ENCODE measurements around the gene PSTPIP1. TPM values are rescaled to one million over a fixed set of nuclear protein-coding genes. Genes with fewer than 3 reads are reported as not detected.
A peak's percentile ranks its signal among the peaks of the same experiment; 100 is the strongest.

The PSTPIP1 gene
- total and polyA plus RNA-seq, 2 of the 13 experiments (the other 11 are each of a cell fraction or from before 2014, with no cell fraction given), result 4.4 to 8.7 TPM

DNA sequence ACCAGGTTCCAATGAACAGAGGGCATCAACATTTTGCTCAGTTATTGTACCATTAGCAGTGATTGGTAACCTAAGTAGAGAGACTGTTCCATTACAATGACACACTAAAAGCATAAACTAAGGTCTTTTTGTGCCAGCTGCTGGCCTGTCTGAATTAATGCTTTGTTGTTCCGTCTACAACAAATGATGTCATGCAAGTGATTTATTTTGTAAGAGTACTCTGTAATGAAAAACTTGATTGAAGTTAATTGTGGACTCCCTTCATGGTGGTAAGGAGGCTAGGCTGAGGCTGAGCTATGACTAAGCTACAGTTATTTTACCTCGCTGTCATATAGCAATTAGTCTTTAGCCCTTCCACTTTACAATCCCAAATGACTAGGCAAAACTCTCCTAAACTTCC lies 40.2 kb upstream of the PSTPIP1 start:
- no peaks in the 10 kb centered on the region; a peak in 1 of 5 replicates for H3K27me3 ChIP-seq (ENCODE audit: control insufficient read depth in 1 of 2, insufficient read depth in 2 of 2, low read length in 2 of 2)
- POLR2A ChIA-PET, result no interaction called here
- ATAC-seq (no peak), DNase-seq (ENCODE audit: low spot score) (no peak), FAIRE-seq (no peak)
- no peaks in the 10 kb centered on the region for H3K9me3 ChIP-seq (ENCODE audit: low read length)
- intact Hi-C loops (cut with micrococcal nuclease; ENCODE audit: unreplicated experiment) (no loop called here), in situ Hi-C loops (cut with HindIII; ENCODE audit: extremely low pct_ligation_motif_present, low pct_unique_long_range_greater_than_20kb) (no loop called here)
- no peaks in the 10 kb centered on the region for H3K4me1 ChIP-seq (ENCODE audit: insufficient read depth, low read length)
- H3K27ac ChIP-seq (ENCODE audit: extremely low read length, insufficient read depth, low read length), result no peak overlapping the region
- H3K4me2 ChIP-seq (ENCODE audit: low read depth, low read length), result no peak overlapping the region
- 72% methylated on average over 2 of the region's 2 CpGs for WGBS (ENCODE audit: low lambda C conversion rate)
- no peaks in the 10 kb centered on the region; a peak in 1 of 5 replicates for H3K36me3 ChIP-seq (replicated peaks in 1 of 2; ENCODE audit: control insufficient read depth in 1 of 2, insufficient read depth in 2 of 2, low read length in 2 of 2)
- no peak overlapping the region for H3K9ac ChIP-seq (ENCODE audit: insufficient read depth, low read depth, low read length)
- BruUV-seq (replicated peaks), result TSS peak; percentile 26
- H4K20me1 ChIP-seq (ENCODE audit: insufficient read depth, low read length), result no peaks in the 10 kb centered on the region
- H3K4me3 ChIP-seq (replicated peaks in 1 of 3; ENCODE audit: insufficient read depth in 1 of 3, low read depth in 2 of 3, low read length in 3 of 3), result no peak overlapping the region
- CTCF ChIA-PET (ENCODE audit: low intra/inter-chr PET ratio, low total read pairs), result no interaction called here
- TF ChIP-seq ZNF333 (CRISPR knock-in tag; IDR thresholded peaks at IDR 0.05; ENCODE audit: borderline replicate concordance) (no peak), ZNF24 (IDR thresholded peaks at IDR 0.05) (no peak), ZNF3 (CRISPR knock-in tag; IDR thresholded peaks at IDR 0.05) (no peak), ATF7 (IDR thresholded peaks at IDR 0.05) (peak; percentile 58), ATF7 (CRISPR knock-in tag; IDR thresholded peaks at IDR 0.05) (no peak), CC2D1A (CRISPR knock-in tag; IDR thresholded peaks at IDR 0.05) (no peak), ZNF816 (CRISPR knock-in tag; IDR thresholded peaks at IDR 0.05; ENCODE audit: borderline replicate concordance) (no peak)
- H3K79me2 ChIP-seq (ENCODE audit: insufficient read depth, low read length), result no peaks in the 10 kb centered on the region
- H2AFZ ChIP-seq (ENCODE audit: low read length), result no peak overlapping the region

- Histone ChIP-seq H3K4me2 (ENCODE audit: low read depth, low read length) (no peak overlapping the region), H3K36me3 (replicated peaks in 1 of 2; ENCODE audit: control insufficient read depth in 1 of 2, insufficient read depth in 2 of 2, low read length in 2 of 2) (no peaks in the 10 kb centered on the region), H3K27ac (ENCODE audit: extremely low read length, insufficient read depth, low read length) (no peak overlapping the region), H4K20me1 (ENCODE audit: insufficient read depth, low read length) (no peaks in the 10 kb centered on the region), H3K27me3 (ENCODE audit: control insufficient read depth in 1 of 2, insufficient read depth in 2 of 2, low read length in 2 of 2) (peaks cover 3 to 13% of the 10 kb centered on the region in 2 experiments; a peak in 3 of 5 replicates), H3K9me3 (ENCODE audit: low read length) (no peaks in the 10 kb centered on the region), H2AFZ (ENCODE audit: low read length) (no peak overlapping the region), H3K9ac (ENCODE audit: insufficient read depth, low read depth, low read length) (no peak overlapping the region), H3K4me1 (ENCODE audit: insufficient read depth, low read length) (0 out of 2 replicates have a peak, but pooled peaks cover 7% of the 10 kb centered on the region), H3K79me2 (ENCODE audit: insufficient read depth, low read length) (no peaks in the 10 kb centered on the region), H3K4me3 (replicated peaks in 1 of 3; ENCODE audit: insufficient read depth in 1 of 3, low read depth in 2 of 3, low read length in 3 of 3) (no peak overlapping the region)
- FAIRE-seq (no peak), DNase-seq (ENCODE audit: low spot score) (no peak), ATAC-seq (no peak)
- CTCF ChIA-PET (ENCODE audit: low intra/inter-chr PET ratio, low total read pairs), result no interaction called here
- TF ChIP-seq SPEN (CRISPR knock-in tag; IDR thresholded peaks at IDR 0.05; ENCODE audit: low read depth), result no peak
- TF ChIP-seq ZNF124 (CRISPR knock-in tag; IDR thresholded peaks at IDR 0.05), result no peak
- no peak for TF ChIP-seq ZNF20 (CRISPR knock-in tag; IDR thresholded peaks at IDR 0.05)
- no peak for TF ChIP-seq ZNF589 (CRISPR knock-in tag; conservative IDR thresholded peaks at IDR 0.05)
- TF ChIP-seq, protein P1, sequence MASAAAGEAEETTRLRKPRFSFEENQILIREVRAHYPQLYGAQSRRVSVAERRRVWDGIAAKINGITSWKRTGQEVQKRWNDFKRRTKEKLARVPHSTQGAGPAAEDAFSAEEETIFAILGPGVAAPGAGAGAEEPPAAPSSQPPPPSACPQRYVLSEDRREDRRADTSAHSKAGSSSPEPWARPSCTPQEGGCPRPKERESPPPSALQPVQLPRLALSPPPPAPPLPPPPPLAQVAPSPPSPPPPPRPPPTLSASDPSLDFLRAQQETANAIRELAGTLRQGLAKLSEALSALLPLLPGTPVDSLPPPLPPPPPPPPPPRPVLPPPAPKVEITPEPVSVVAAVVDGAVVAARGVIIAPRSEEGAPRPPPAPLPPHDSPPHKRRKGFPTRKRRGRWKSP (CRISPR knock-in tag; IDR thresholded peaks at IDR 0.05), result no peak
- no peak for TF ChIP-seq ZNF777 (CRISPR knock-in tag; IDR thresholded peaks at IDR 0.05)
- no peak for TF ChIP-seq ZEB1 (IDR thresholded peaks at IDR 0.05; ENCODE audit: insufficient replicate concordance, low read depth)
- TF ChIP-seq ZNF317 (CRISPR knock-in tag; IDR thresholded peaks at IDR 0.05), result no peak
- no peak for TF ChIP-seq ZNF749 (CRISPR knock-in tag; IDR thresholded peaks at IDR 0.05; ENCODE audit: borderline replicate concordance)
- TF ChIP-seq TOPORS (CRISPR knock-in tag; IDR thresholded peaks at IDR 0.05), result no peak
- TF ChIP-seq HNRNPK (IDR thresholded peaks at IDR 0.05; ENCODE audit: low read depth, low read length, poor library complexity, severe bottlenecking), result no peak
- TF ChIP-seq ZKSCAN8 (CRISPR knock-in tag; IDR thresholded peaks at IDR 0.05; ENCODE audit: borderline replicate concordance), result no peak
- TF ChIP-seq CAMTA2 (CRISPR knock-in tag; IDR thresholded peaks at IDR 0.05; ENCODE audit: borderline replicate concordance), result no peak
- no peak for TF ChIP-seq ZNF709 (CRISPR knock-in tag; IDR thresholded peaks at IDR 0.05)
- in situ Hi-C loops (cut with HindIII; ENCODE audit: extremely low pct_ligation_motif_present, low pct_unique_long_range_greater_than_20kb) (no loop called here), intact Hi-C loops (cut with micrococcal nuclease; ENCODE audit: unreplicated experiment) (no loop called here)
- BruUV-seq (replicated peaks), result no TSS peak
- POLR2A ChIA-PET, result no interaction called here
- 52% methylated on average over 6 of the region's 6 CpGs for WGBS (ENCODE audit: low lambda C conversion rate)
Measured at GRCh38 chr15:76961268-76962011, 33.5 kb upstream of the PSTPIP1 start.

Data from HepG2 (cell line).